K562 (cell line): ENCODE measurements around the gene GADD45B. TPM values are rescaled to one million over a fixed set of nuclear protein-coding genes. Genes with fewer than 3 reads are reported as not detected.
A peak's percentile ranks its signal among the peaks of the same experiment; 100 is the strongest.
"Not testable (repeated sequence)": the region's sequence is repeated elsewhere in the genome, so short reads cannot be mapped to it uniquely, and the experiment has no call there.

Source experiments
- ATAC-seq: fragments of 200-7000 bp; cut with Tn5 transposase; 3 replicates; pipeline ENCODE4 v1.9.1; 2020; ENCODE audit warnings: moderate library complexity
- BruUV-seq: library from RNA; stranded (reverse); fragments of 400-500 nt; replicated peaks from 2 replicates; lab custom pipeline; 2021; lab: Mats Ljungman, UMichigan
- CTCF ChIA-PET: fragments of 300-600 bp; formaldehyde crosslinking; extraction: SDS; loops from one replicate; lab custom pipeline; 2021; ENCODE audit warnings: low intra/inter-chr PET ratio; lab: Yijun Ruan, JAX
- POLR2A ChIA-PET: fragments of 300-600, 350-650 bp; sonication (Branson Sonifier 250); formaldehyde crosslinking; extraction: SDS; loops from one replicate; lab custom pipeline; 2021; ENCODE audit warnings: antibody characterized with exemption, inconsistent platforms; lab: Yijun Ruan, JAX
- DNase-seq, 4 experiments: peaks; one replicate each; pipeline versions ENCODE4 v3.0.0 to v3.0.0-alpha.2; 2011 to 2018; ENCODE audit warnings: low spot score in 3 of 4, mixed read lengths in 3 of 4; ENCODE audit errors: extremely low read depth in 1 of 4
- FAIRE-seq: peaks from 2 replicates; lab custom pipeline; 2011; peaks lifted over from hg19 to GRCh38; lab: Jason Lieb, UNC
- H2AFZ ChIP-seq: 2 replicates; pipeline ENCODE4 v1.6.0; 2011; ENCODE audit warnings: low read depth, low read length, control low read depth, inconsistent platforms
- H3K27ac ChIP-seq: fragments of 200-600 bp; 3 replicates; pipeline ENCODE4 v1.8.0; 2011; ENCODE audit warnings: low read depth, mild to moderate bottlenecking, control low read depth, inconsistent platforms, low read length, moderate library complexity, mixed read lengths; ENCODE audit errors: extremely low read depth
- H3K27me3 ChIP-seq, 2 experiments: fragments of 300-600 bp in 1 of 2; 2 replicates in 1 of 2; 3 replicates in 1 of 2; pipeline versions ENCODE4 v1.6.0 to v1.8.0; 2011; ENCODE audit warnings: inconsistent platforms in 2 of 2, low read length in 2 of 2, mild to moderate bottlenecking in 1 of 2, mixed read lengths in 1 of 2, moderate library complexity in 1 of 2; ENCODE audit not compliant: control insufficient read depth in 2 of 2, insufficient read depth in 2 of 2
- H3K36me3 ChIP-seq: fragments of 300-600 bp; 3 replicates; pipeline ENCODE4 v1.8.0; 2011; ENCODE audit warnings: mild to moderate bottlenecking, low read length, inconsistent platforms; ENCODE audit not compliant: control insufficient read depth, insufficient read depth
- H3K4me1 ChIP-seq, 2 experiments: fragments of 200-600 bp in 1 of 2; replicated peaks in 1 of 2; 2 replicates in 1 of 2; 3 replicates in 1 of 2; pipeline versions ENCODE4 v1.5.1 to v1.8.0; 2011; ENCODE audit warnings: inconsistent platforms in 2 of 2, low read length in 2 of 2, mild to moderate bottlenecking in 1 of 2, mixed read lengths in 1 of 2, moderate library complexity in 1 of 2; ENCODE audit not compliant: control insufficient read depth in 2 of 2, insufficient read depth in 2 of 2
- H3K4me2 ChIP-seq: 2 replicates; pipeline ENCODE4 v1.6.1; 2011; ENCODE audit warnings: low read length, control low read depth, inconsistent platforms, mixed read lengths; ENCODE audit not compliant: insufficient read depth
- H3K4me3 ChIP-seq: fragments of 200-600 bp; sonication (generic), shearing (Covaris generic); 2 replicates; pipeline ENCODE4 v1.5.1; 2016; ENCODE audit warnings: control low read depth, inconsistent platforms
- H3K79me2 ChIP-seq: fragments of 200-600 bp; 3 replicates; pipeline ENCODE4 v1.8.0; 2011; ENCODE audit warnings: low read length, inconsistent platforms; ENCODE audit not compliant: control insufficient read depth, insufficient read depth
- H3K9ac ChIP-seq, 2 experiments: 2 replicates each; pipeline versions ENCODE4 v1.6.0 to v1.6.1; 2011; ENCODE audit warnings: low read depth in 2 of 2, low read length in 2 of 2, control low read depth in 1 of 2, inconsistent platforms in 1 of 2, mild to moderate bottlenecking in 1 of 2, mixed read lengths in 1 of 2; ENCODE audit not compliant: insufficient read depth in 1 of 2
- H3K9me1 ChIP-seq: one replicate; pipeline ENCODE4 v1.6.0; 2011; ENCODE audit warnings: inconsistent platforms, mild to moderate bottlenecking, low read length, moderate library complexity; ENCODE audit not compliant: control insufficient read depth, insufficient read depth
- H3K9me3 ChIP-seq: replicated peaks from 2 replicates; pipeline ENCODE4 v1.5.1; 2011; ENCODE audit warnings: low read depth, low read length, inconsistent platforms; ENCODE audit not compliant: control insufficient read depth, insufficient read depth
- H4K20me1 ChIP-seq: replicated peaks from 2 replicates; pipeline ENCODE4 v1.6.1; 2011; ENCODE audit warnings: low read length, inconsistent platforms, mixed read lengths; ENCODE audit not compliant: control insufficient read depth, insufficient read depth
- ATF3 ChIP-seq, 2 experiments: fragments of 450-650 bp in 1 of 2; sonication (generic) in 1 of 2; formaldehyde crosslinking in 1 of 2; IDR thresholded peaks in 1 of 2; conservative IDR thresholded peaks in 1 of 2; 2 replicates each; pipeline versions ENCODE4 v1.6.1 to v1.8.1; 2016 to 2023; ENCODE audit warnings: mild to moderate bottlenecking in 2 of 2, moderate library complexity in 2 of 2, inconsistent platforms in 1 of 2, missing genetic modification reagents in 1 of 2
- ZFX ChIP-seq: sonication (generic); formaldehyde crosslinking; IDR thresholded peaks from 2 replicates; pipeline ENCODE4 v1.8.0; 2022; ENCODE audit warnings: mild to moderate bottlenecking, missing genetic modification reagents, moderate library complexity
- ZNF121 ChIP-seq: sonication (generic); formaldehyde crosslinking; conservative IDR thresholded peaks from 2 replicates; pipeline ENCODE4 v1.8.0; 2022; ENCODE audit warnings: missing genetic modification reagents
- WGBS: fragments of 100-300 bp; shearing (Covaris generic); methylation state at CpG from one replicate; pipeline ENCODE4 v1.1.6; 2016; ENCODE audit warnings: low coverage, mixed read lengths; ENCODE audit not compliant: insufficient coverage; ENCODE audit errors: missing lambda C conversion rate; 5-methylcytosine and 5-hydroxymethylcytosine counted together
- in situ Hi-C: fragments of 300-500 bp; cut with MboI; formaldehyde crosslinking; loops from 4 replicates; pipeline ENCODE4 v1.15.0; 2018; ENCODE audit warnings: inconsistent platforms, mixed read lengths
- intact Hi-C: fragments of 100-400 bp; cut with micrococcal nuclease; formaldehyde crosslinking; loops from 2 replicates; pipeline ENCODE4 v1.14.2; 2022
- polyA plus RNA-seq, 8 experiments: library from polyadenylated mRNA; depleted of rRNA in 4 of 8; stranded (reverse) in 5 of 8; unstranded in 3 of 8; fragments of >200 nt; fragmentation: Nextera tagmentation in 2 of 8; fragmentation: Illumina TruSeq in 1 of 8; extraction: Ambion mirVana in 2 of 8; extraction: Trizol in 1 of 8; gene quantifications; 2 replicates each; pipeline versions ENCODE4 v1.2.1 to v1.2.3, GENCODE V29; 2011 to 2014; ENCODE audit warnings: inconsistent platforms in 1 of 8, missing spikeins in 1 of 8
- total RNA-seq, 7 experiments: library from RNA; depleted of rRNA in 6 of 7; stranded (reverse); fragments of >200 nt in 6 of 7; fragmentation: Illumina TruSeq in 2 of 7; extraction: Trizol in 2 of 7; gene quantifications; 2 replicates each; pipeline versions ENCODE4 v1.2.1 to v1.2.3, GENCODE V29; 2011 to 2021; ENCODE audit warnings: low replicate concordance in 1 of 7

The GADD45B gene
- total and polyA plus RNA-seq, 9 of the 15 experiments (the other 6 are each of a cell fraction or from before 2014, with no cell fraction given): 0.06 to 4.1 (median 2.1) TPM

GRCh38 chr19:2463694-2464093, 12.2 kb upstream of the GADD45B start:
- H3K27ac ChIP-seq; ATAC-seq; H3K27me3 ChIP-seq; FAIRE-seq; CTCF ChIA-PET; H4K20me1 ChIP-seq; H3K9me1 ChIP-seq; BruUV-seq; H3K4me2 ChIP-seq; H3K4me3 ChIP-seq; H3K9ac ChIP-seq; H3K9me3 ChIP-seq; intact Hi-C loops; H3K79me2 ChIP-seq; H3K36me3 ChIP-seq; in situ Hi-C loops; H2AFZ ChIP-seq; DNase-seq; TF ChIP-seq ATF3 (CRISPR knock-in tag; conservative IDR thresholded peaks at IDR 0.05): not testable (repeated sequence)
- H3K4me1 ChIP-seq: peaks cover 0 to 20% of the 10 kb centered on the region in 2 experiments; a peak in 2 of 5 replicates
- 48% methylated on average over 5 of the region's 5 CpGs for WGBS
- TF ChIP-seq ATF3 (IDR thresholded peaks at IDR 0.05): peak; percentile 31; the same call in 1 of the 2 replicates
- POLR2A ChIA-PET: interaction anchor here (1.6 to 1.7 kb wide), 2 partner anchors 9 to 13 kb away, joined by 4 to 7 read pairs; partner anchors contain the start of gene GADD45B

- intact Hi-C loops: no loop called here
- no peaks in the 10 kb centered on the region for H3K9me1 ChIP-seq
- no TSS peak for BruUV-seq
- peaks cover 4 to 23% of the 10 kb centered on the region in 2 experiments; a peak in 3 of 5 replicates for H3K4me1 ChIP-seq
- CTCF ChIA-PET: no interaction called here
- no peak for DNase-seq
- POLR2A ChIA-PET: interaction anchor here (1.5 to 1.7 kb wide), 2 partner anchors 8 to 12 kb away, joined by 3 to 7 read pairs; partner anchors contain the start of genes GADD45B and LMNB2
- no peaks in the 10 kb centered on the region for H3K27me3 ChIP-seq
- no peak overlapping the region for H3K27ac ChIP-seq
- no peak for ATAC-seq
- no peaks in the 10 kb centered on the region for H4K20me1 ChIP-seq
- 29% methylated on average over 5 of the region's 5 CpGs for WGBS
- H3K79me2 ChIP-seq: no peaks in the 10 kb centered on the region
- in situ Hi-C loops: no loop called here
- no peak overlapping the region for H3K4me2 ChIP-seq
- H3K9me3 ChIP-seq: no peaks in the 10 kb centered on the region
- no peak overlapping the region for H3K9ac ChIP-seq
- TF ChIP-seq ZFX (CRISPR knock-in tag) (no peak), ZNF121 (CRISPR knock-in tag) (0 out of 2 replicates have a peak, but pooled peaks have one; percentile 6)
- TF ChIP-seq, all 486 proteins: peak for 1
- Histone ChIP-seq H3K36me3 (no peaks in the 10 kb centered on the region), H3K4me3 (no peak overlapping the region), H2AFZ (no peak overlapping the region)
- no peak for FAIRE-seq
Measured at GRCh38 chr19:2464389-2464788, 11.5 kb upstream of the GADD45B start.
